DND-41 (cell line): ENCODE data around the gene LRP4.

ENCODE experiments used
- ATAC-seq: fragments of 200-7000 bp; cut with Tn5 transposase; 3 replicates; pipeline ENCODE4 v1.9.1; 2021; ENCODE audit warnings: low read depth; ENCODE audit not compliant: insufficient read depth
- DNase-seq: peaks from one replicate; pipeline ENCODE4 v3.0.0-alpha.2; 2020
- H2AFZ ChIP-seq: 2 replicates; pipeline ENCODE4 v1.6.0; 2012; ENCODE audit warnings: low read depth, low read length
- H3K27ac ChIP-seq: 2 replicates; pipeline ENCODE4 v1.5.1; 2012; ENCODE audit warnings: low read length, inconsistent platforms
- H3K27me3 ChIP-seq: fragments of 200-600 bp; sonication (generic); 2 replicates; pipeline ENCODE4 v1.6.0; 2012; ENCODE audit warnings: low read length, mild to moderate bottlenecking, inconsistent platforms; ENCODE audit not compliant: insufficient read depth, poor library complexity
- H3K36me3 ChIP-seq: 2 replicates; pipeline ENCODE4 v1.5.1; 2012; ENCODE audit warnings: low read length, inconsistent platforms; ENCODE audit not compliant: insufficient read depth
- H3K4me1 ChIP-seq: 2 replicates; pipeline ENCODE4 v1.5.1; 2012; ENCODE audit warnings: mild to moderate bottlenecking, low read length; ENCODE audit not compliant: insufficient read depth
- H3K4me2 ChIP-seq: 2 replicates; pipeline ENCODE4 v1.6.0; 2012; ENCODE audit warnings: mild to moderate bottlenecking, moderate library complexity, low read length, inconsistent platforms; ENCODE audit not compliant: insufficient read depth
- H3K4me3 ChIP-seq, 2 experiments: fragments of 200-600 bp in 1 of 2; shearing (Covaris generic) in 1 of 2; 2 replicates each; pipeline ENCODE4 v1.5.1; 2012 to 2016; ENCODE audit warnings: inconsistent platforms in 2 of 2, low read length in 2 of 2, mild to moderate bottlenecking in 2 of 2, low read depth in 1 of 2, moderate library complexity in 1 of 2
- H3K79me2 ChIP-seq: 2 replicates; pipeline ENCODE4 v1.6.0; 2012; ENCODE audit warnings: low read length, inconsistent platforms; ENCODE audit not compliant: insufficient read depth
- H3K9ac ChIP-seq: 2 replicates; pipeline ENCODE4 v1.6.0; 2012; ENCODE audit warnings: low read depth, mild to moderate bottlenecking, inconsistent platforms, low read length, moderate library complexity
- H3K9me3 ChIP-seq: 2 replicates; pipeline ENCODE4 v1.5.1; 2012; ENCODE audit warnings: low read length, moderate library complexity, mild to moderate bottlenecking, inconsistent platforms; ENCODE audit not compliant: insufficient read depth, severe bottlenecking
- H4K20me1 ChIP-seq: 2 replicates; pipeline ENCODE4 v1.6.0; 2012; ENCODE audit warnings: low read length; ENCODE audit not compliant: insufficient read depth
- CTCF ChIP-seq: IDR thresholded peaks from 2 replicates; pipeline ENCODE4 v1.5.1; 2012; ENCODE audit warnings: borderline replicate concordance, low read length, moderate library complexity, mild to moderate bottlenecking; ENCODE audit not compliant: poor library complexity, severe bottlenecking; ENCODE audit errors: extremely low read depth
- EZH2 ChIP-seq: IDR thresholded peaks from 3 replicates; pipeline ENCODE4 v1.6.1; 2012; ENCODE audit warnings: borderline replicate concordance, low read depth, mild to moderate bottlenecking, moderate library complexity, low read length, inconsistent platforms; ENCODE audit not compliant: severe bottlenecking

Gene LRP4

GRCh38 chr11:46855863-46856262, 62.5 kb downstream of the LRP4 start:
- Histone ChIP-seq H2AFZ (no peak overlapping the region), H3K4me2 (no peak overlapping the region), H3K27ac (no peak overlapping the region), H3K79me2 (no peaks in the 10 kb centered on the region), H3K4me3 (no peak overlapping the region), H3K9me3 (no peaks in the 10 kb centered on the region), H3K27me3 (no peaks in the 10 kb centered on the region), H4K20me1 (no peaks in the 10 kb centered on the region), H3K4me1 (no peaks in the 10 kb centered on the region), H3K36me3 (no peaks in the 10 kb centered on the region), H3K9ac (no peak overlapping the region)
- TF ChIP-seq EZH2 = no peak
- no peak for TF ChIP-seq CTCF
- DNase-seq = no peak
- ATAC-seq = no peak

GRCh38 chr11:46855167-46855566, 63.2 kb downstream of the LRP4 start:
- no peak overlapping the region for H3K27ac ChIP-seq
- H3K4me3 ChIP-seq = no peak overlapping the region
- H3K79me2 ChIP-seq = no peaks in the 10 kb centered on the region
- no peak overlapping the region for H3K4me2 ChIP-seq
- no peak overlapping the region for H2AFZ ChIP-seq
- H3K27me3 ChIP-seq = no peaks in the 10 kb centered on the region
- H3K9me3 ChIP-seq = no peaks in the 10 kb centered on the region
- ATAC-seq (no peak), DNase-seq (no peak)
- H3K9ac ChIP-seq = no peak overlapping the region
- H4K20me1 ChIP-seq = no peaks in the 10 kb centered on the region
- no peaks in the 10 kb centered on the region for H3K4me1 ChIP-seq
- no peaks in the 10 kb centered on the region for H3K36me3 ChIP-seq
- TF ChIP-seq EZH2 (no peak), CTCF (no peak)

GRCh38 chr11:46850829-46851380, 67.4 kb downstream of the LRP4 start:
- peaks cover 6% of the 10 kb centered on the region for H3K79me2 ChIP-seq
- H4K20me1 ChIP-seq = no peaks in the 10 kb centered on the region
- H3K27me3 ChIP-seq = no peaks in the 10 kb centered on the region
- ATAC-seq (no peak), DNase-seq (no peak)
- TF ChIP-seq CTCF = no peak
- no peak for TF ChIP-seq EZH2
- no peak overlapping the region for H3K27ac ChIP-seq
- H3K4me1 ChIP-seq = peaks cover 10% of the 10 kb centered on the region
- no peak overlapping the region for H3K4me3 ChIP-seq
- H3K4me2 ChIP-seq = no peak overlapping the region
- H3K9ac ChIP-seq = no peak overlapping the region
- H2AFZ ChIP-seq = no peak overlapping the region
- H3K9me3 ChIP-seq = no peaks in the 10 kb centered on the region
- H3K36me3 ChIP-seq = no peaks in the 10 kb centered on the region; the same call in 1 of the 2 replicates

GRCh38 chr11:46849631-46850030, 68.7 kb downstream of the LRP4 start:
- H3K36me3 ChIP-seq = no peaks in the 10 kb centered on the region; the same call in 1 of the 2 replicates
- H3K9ac ChIP-seq = no peak overlapping the region
- no peak for DNase-seq
- peaks cover 19% of the 10 kb centered on the region for H3K79me2 ChIP-seq
- peaks cover 17% of the 10 kb centered on the region for H3K4me1 ChIP-seq
- no peak overlapping the region for H2AFZ ChIP-seq
- H3K4me2 ChIP-seq = no peak overlapping the region
- ATAC-seq = no peak
- H4K20me1 ChIP-seq = peaks cover 3% of the 10 kb centered on the region; the same call in 1 of the 2 replicates
- no peaks in the 10 kb centered on the region for H3K9me3 ChIP-seq
- no peak overlapping the region for H3K4me3 ChIP-seq
- H3K27me3 ChIP-seq = no peaks in the 10 kb centered on the region
- no peak for TF ChIP-seq EZH2
- TF ChIP-seq CTCF = no peak
- no peak overlapping the region for H3K27ac ChIP-seq
